CD4-positive, CD25-positive, alpha-beta regulatory T cell (primary cell): Measurements from ENCODE around the gene JAM3. TPM values are rescaled to one million over a fixed set of nuclear protein-coding genes. Genes with fewer than 3 reads are reported as not detected.

Source experiments
- ATAC-seq, 2 donors: fragments of 150-1000 bp; cut with Tn5 transposase; one replicate each; pipeline ENCODE4 v1.10.0; 2021; ENCODE audit warnings: low read depth in 2 of 2, moderate number of reproducible peaks in 2 of 2, moderate library complexity in 1 of 2
- DNase-seq, 3 donors: peaks; one replicate each; pipeline versions ENCODE4 v3.0.0 to v3.0.0-alpha.2; 2012 to 2022; ENCODE audit warnings: mixed read lengths in 1 of 3
- H3K27ac ChIP-seq: one replicate; pipeline ENCODE4 v1.7.0; 2013; ENCODE audit warnings: mild to moderate bottlenecking, low read length; ENCODE audit not compliant: insufficient read depth, poor library complexity, severe bottlenecking
- H3K27me3 ChIP-seq: one replicate; pipeline ENCODE4 v1.7.0; 2013; ENCODE audit warnings: low read length; ENCODE audit not compliant: control insufficient read depth, insufficient read depth
- H3K36me3 ChIP-seq: one replicate; pipeline ENCODE4 v1.7.0; 2013; ENCODE audit warnings: mild to moderate bottlenecking, low read length, moderate library complexity; ENCODE audit not compliant: control insufficient read depth, insufficient read depth
- H3K4me1 ChIP-seq: 2 replicates; pipeline ENCODE4 v1.7.0; 2013; ENCODE audit warnings: mild to moderate bottlenecking, low read length; ENCODE audit not compliant: insufficient read depth, control insufficient read depth, poor library complexity, severe bottlenecking
- H3K4me3 ChIP-seq: one replicate; pipeline ENCODE4 v1.7.0; 2013; ENCODE audit warnings: low read depth, mild to moderate bottlenecking, low read length, moderate library complexity
- H3K9me3 ChIP-seq, 2 experiments: 1 replicate in 1 of 2; 2 replicates in 1 of 2; pipeline ENCODE4 v1.7.0; 2013; ENCODE audit warnings: low read length in 2 of 2, mild to moderate bottlenecking in 1 of 2, moderate library complexity in 1 of 2; ENCODE audit not compliant: control insufficient read depth in 2 of 2
- H3K27ac Mint-ChIP-seq, 3 donors: one replicate each; pipeline ENCODE4 v1.8.0; 2020 to 2022; ENCODE audit warnings: mild to moderate bottlenecking in 3 of 3, mixed read lengths in 3 of 3, moderate library complexity in 2 of 3
- H3K27me3 Mint-ChIP-seq: one replicate; pipeline ENCODE4 v1.8.0; 2022; ENCODE audit warnings: mild to moderate bottlenecking, mixed read lengths
- H3K36me3 Mint-ChIP-seq: one replicate; pipeline ENCODE4 v1.8.0; 2020; ENCODE audit warnings: mixed read lengths
- H3K4me1 Mint-ChIP-seq, 4 donors: one replicate each; pipeline ENCODE4 v1.8.0; 2020 to 2022; ENCODE audit warnings: mixed read lengths in 4 of 4, mild to moderate bottlenecking in 1 of 4
- H3K4me3 Mint-ChIP-seq, 4 donors: one replicate each; pipeline ENCODE4 v1.8.0; 2020 to 2022; ENCODE audit warnings: mild to moderate bottlenecking in 4 of 4, mixed read lengths in 4 of 4, moderate library complexity in 3 of 4
- H3K9me3 Mint-ChIP-seq, 7 donors: one replicate each; pipeline ENCODE4 v1.8.0; 2020 to 2022; ENCODE audit warnings: mixed read lengths in 7 of 7, mild to moderate bottlenecking in 3 of 7, moderate library complexity in 2 of 7
- polyA plus RNA-seq, 4 donors: library from polyadenylated mRNA; unstranded; fragments of 300-500 nt; fragmentation: Illumina TruSeq; gene quantifications; one replicate each; pipeline ENCODE4 v1.2.3, GENCODE V29; 2021
- total RNA-seq: library from RNA; stranded (reverse); gene quantifications from one replicate; pipeline ENCODE4 v1.2.3, GENCODE V29; 2022

The JAM3 gene
- total and polyA plus RNA-seq, 5 donors from 2014 or later: 3.1 to 5.5 (median 3.3) TPM

- H3K27me3 ChIP-seq: peaks cover 14% of the 10 kb centered on the region
Measured at GRCh38 chr11:134055029-134055428, 13.8 kb upstream of the JAM3 start.

GRCh38 chr11:134060316-134060715 is 8.6 kb upstream of the JAM3 start:
- Mint-ChIP-seq H3K9me3 (peaks cover 0 to 1% (median 0%) of the 10 kb centered on the region in 7 donors), H3K27me3 (peaks cover 64% of the 10 kb centered on the region), H3K4me1 (peaks cover 3 to 7% (median 6%) of the 10 kb centered on the region in 4 donors), H3K27ac (no peak overlapping the region), H3K36me3 (no peaks in the 10 kb centered on the region), H3K4me3 (no peak overlapping the region)
- Histone ChIP-seq H3K27ac (no peak overlapping the region), H3K27me3 (peaks cover 17% of the 10 kb centered on the region), H3K36me3 (no peaks in the 10 kb centered on the region), H3K4me3 (no peak overlapping the region), H3K9me3 (no peaks in the 10 kb centered on the region), H3K4me1 (no peaks in the 10 kb centered on the region)
- DNase-seq: no peak
- ATAC-seq: no peak

More at GRCh38 chr11:134055029-134055428, 13.8 kb upstream of the JAM3 start:
- H3K9me3 Mint-ChIP-seq: peaks cover 0 to 3% (median 0%) of the 10 kb centered on the region in 7 donors
- no peaks in the 10 kb centered on the region for H3K36me3 ChIP-seq
- DNase-seq: no peak
- no peaks in the 10 kb centered on the region for H3K9me3 ChIP-seq
- H3K4me1 ChIP-seq: peaks cover 6% of the 10 kb centered on the region
- peaks cover 52% of the 10 kb centered on the region for H3K27me3 Mint-ChIP-seq
- H3K4me1 Mint-ChIP-seq: peaks cover 3 to 12% (median 6%) of the 10 kb centered on the region in 4 donors
- H3K27ac ChIP-seq: no peak overlapping the region
- no peak overlapping the region for H3K4me3 Mint-ChIP-seq
- no peak for ATAC-seq
- no peak overlapping the region for H3K4me3 ChIP-seq
- H3K27ac Mint-ChIP-seq: no peak overlapping the region
- H3K36me3 Mint-ChIP-seq: no peaks in the 10 kb centered on the region

- no peaks in the 10 kb centered on the region for H3K36me3 Mint-ChIP-seq
- no peaks in the 10 kb centered on the region for H3K36me3 ChIP-seq
- no peaks in the 10 kb centered on the region for H3K9me3 ChIP-seq
- H3K4me3 Mint-ChIP-seq: no peak overlapping the region
- no peak overlapping the region for H3K27ac ChIP-seq
- ATAC-seq (no peak), DNase-seq (no peak)
- H3K9me3 Mint-ChIP-seq: peaks cover 0 to 1% (median 0%) of the 10 kb centered on the region in 7 donors
- no peak overlapping the region for H3K4me3 ChIP-seq
- H3K4me1 ChIP-seq: no peaks in the 10 kb centered on the region
- peaks cover 20% of the 10 kb centered on the region for H3K27me3 ChIP-seq
- no peak overlapping the region for H3K27ac Mint-ChIP-seq
- peaks cover 60% of the 10 kb centered on the region for H3K27me3 Mint-ChIP-seq
- peaks cover 0 to 7% (median 5%) of the 10 kb centered on the region in 4 donors for H3K4me1 Mint-ChIP-seq
Measured at GRCh38 chr11:134062265-134063123, 6.4 kb upstream of the JAM3 start.

GRCh38 chr11:134063124-134063495 is 5.8 kb upstream of the JAM3 start:
- Mint-ChIP-seq H3K4me3 (no peak overlapping the region), H3K4me1 (peaks cover 0 to 3% (median 2%) of the 10 kb centered on the region in 4 donors), H3K36me3 (no peaks in the 10 kb centered on the region), H3K27me3 (peaks cover 58% of the 10 kb centered on the region), H3K9me3 (peaks cover 0 to under 1% (median 0%) of the 10 kb centered on the region in 7 donors), H3K27ac (no peak overlapping the region)
- Histone ChIP-seq H3K4me3 (no peak overlapping the region), H3K27ac (no peak overlapping the region), H3K36me3 (no peaks in the 10 kb centered on the region), H3K9me3 (no peaks in the 10 kb centered on the region), H3K27me3 (peaks cover 20% of the 10 kb centered on the region), H3K4me1 (no peaks in the 10 kb centered on the region)
- ATAC-seq: no peak
- DNase-seq: no peak

GRCh38 chr11:134063991-134064747 is 4.7 kb upstream of the JAM3 start:
- H3K4me3 ChIP-seq: no peak overlapping the region
- H3K9me3 ChIP-seq: no peaks in the 10 kb centered on the region
- DNase-seq (no peak), ATAC-seq (no peak)
- H3K27me3 ChIP-seq: peaks cover 12% of the 10 kb centered on the region
- H3K27ac Mint-ChIP-seq: no peak overlapping the region
- no peaks in the 10 kb centered on the region for H3K36me3 ChIP-seq
- no peaks in the 10 kb centered on the region for H3K36me3 Mint-ChIP-seq
- H3K9me3 Mint-ChIP-seq: peaks cover 0 to 2% (median 0%) of the 10 kb centered on the region in 7 donors
- no peak overlapping the region for H3K4me3 Mint-ChIP-seq
- peaks cover 56% of the 10 kb centered on the region for H3K27me3 Mint-ChIP-seq
- H3K27ac ChIP-seq: no peak overlapping the region
- H3K4me1 ChIP-seq: peaks cover 9% of the 10 kb centered on the region
- H3K4me1 Mint-ChIP-seq: peaks cover 2 to 8% (median 7%) of the 10 kb centered on the region in 4 donors

GRCh38 chr11:134065381-134065780 is 3.5 kb upstream of the JAM3 start:
- ATAC-seq (no peak), DNase-seq (no peak)
- H3K27ac ChIP-seq: no peak overlapping the region
- H3K27me3 ChIP-seq: peaks cover 8% of the 10 kb centered on the region
- no peaks in the 10 kb centered on the region for H3K36me3 ChIP-seq
- Mint-ChIP-seq H3K4me3 (no peak overlapping the region), H3K36me3 (no peaks in the 10 kb centered on the region), H3K4me1 (peaks cover 4 to 14% (median 9%) of the 10 kb centered on the region in 4 donors), H3K27ac (no peak overlapping the region), H3K9me3 (peaks cover 0 to 2% (median 0%) of the 10 kb centered on the region in 7 donors), H3K27me3 (peaks cover 48% of the 10 kb centered on the region)
- no peak overlapping the region for H3K4me3 ChIP-seq
- no peaks in the 10 kb centered on the region for H3K9me3 ChIP-seq
- H3K4me1 ChIP-seq: peaks cover 12% of the 10 kb centered on the region

- Histone ChIP-seq H3K4me1 (peaks cover 12% of the 10 kb centered on the region), H3K27me3 (peaks cover 9% of the 10 kb centered on the region), H3K36me3 (no peaks in the 10 kb centered on the region), H3K4me3 (no peak overlapping the region), H3K9me3 (no peaks in the 10 kb centered on the region), H3K27ac (no peak overlapping the region)
- no peak for DNase-seq
- Mint-ChIP-seq H3K9me3 (peaks cover 0 to 2% (median 0%) of the 10 kb centered on the region in 7 donors), H3K4me1 (peaks cover 6 to 16% (median 9%) of the 10 kb centered on the region in 4 donors), H3K27me3 (peaks cover 42% of the 10 kb centered on the region), H3K36me3 (no peaks in the 10 kb centered on the region), H3K4me3 (no peak overlapping the region), H3K27ac (peak overlapping the region in 1 of 3 donors; percentile 14)
- no peak for ATAC-seq
Measured at GRCh38 chr11:134066943-134067885, 1.7 kb upstream of the JAM3 start.
